Mammary epithelial cell (primary cell): ENCODE measurements around the gene SORCS3.

Experiments used
- EZH2 ChIP-seq: IDR thresholded peaks from 2 replicates; pipeline ENCODE4 v1.6.1; 2012; ENCODE audit warnings: low read length, inconsistent platforms, borderline replicate concordance
- TF ChIP-seq, protein P1 (sequence below), 2 donors: IDR thresholded peaks in 1 of 2; conservative IDR thresholded peaks in 1 of 2; 2 replicates each; pipeline ENCODE4 v1.5.1; 2011 to 2012; ENCODE audit warnings: inconsistent platforms in 2 of 2, low read length in 2 of 2, mild to moderate bottlenecking in 2 of 2, control low read depth in 1 of 2, low read depth in 1 of 2; ENCODE audit not compliant: insufficient read depth in 1 of 2; ENCODE audit errors: extremely low read depth in 1 of 2

DNA sequence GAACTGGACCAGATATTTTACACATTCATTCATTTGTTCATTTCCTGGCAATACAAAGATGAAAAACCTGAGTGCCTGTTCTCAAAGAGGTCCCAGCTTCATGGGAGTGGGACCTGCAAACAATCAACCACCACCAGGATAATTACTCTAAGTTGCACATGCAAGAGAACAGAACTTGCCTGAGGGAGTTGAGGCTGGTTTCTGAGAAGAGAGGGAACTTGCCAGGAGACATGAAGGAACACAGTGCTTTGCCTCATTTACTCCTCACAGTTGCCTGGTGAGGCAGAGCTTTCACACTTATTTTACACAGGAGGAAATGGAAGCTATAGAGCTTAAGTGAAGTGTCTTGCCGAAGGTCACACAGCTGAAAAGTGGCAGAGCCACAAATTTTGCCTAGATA, 170.1 kb downstream of the SORCS3 start:
- TF ChIP-seq, protein P1, sequence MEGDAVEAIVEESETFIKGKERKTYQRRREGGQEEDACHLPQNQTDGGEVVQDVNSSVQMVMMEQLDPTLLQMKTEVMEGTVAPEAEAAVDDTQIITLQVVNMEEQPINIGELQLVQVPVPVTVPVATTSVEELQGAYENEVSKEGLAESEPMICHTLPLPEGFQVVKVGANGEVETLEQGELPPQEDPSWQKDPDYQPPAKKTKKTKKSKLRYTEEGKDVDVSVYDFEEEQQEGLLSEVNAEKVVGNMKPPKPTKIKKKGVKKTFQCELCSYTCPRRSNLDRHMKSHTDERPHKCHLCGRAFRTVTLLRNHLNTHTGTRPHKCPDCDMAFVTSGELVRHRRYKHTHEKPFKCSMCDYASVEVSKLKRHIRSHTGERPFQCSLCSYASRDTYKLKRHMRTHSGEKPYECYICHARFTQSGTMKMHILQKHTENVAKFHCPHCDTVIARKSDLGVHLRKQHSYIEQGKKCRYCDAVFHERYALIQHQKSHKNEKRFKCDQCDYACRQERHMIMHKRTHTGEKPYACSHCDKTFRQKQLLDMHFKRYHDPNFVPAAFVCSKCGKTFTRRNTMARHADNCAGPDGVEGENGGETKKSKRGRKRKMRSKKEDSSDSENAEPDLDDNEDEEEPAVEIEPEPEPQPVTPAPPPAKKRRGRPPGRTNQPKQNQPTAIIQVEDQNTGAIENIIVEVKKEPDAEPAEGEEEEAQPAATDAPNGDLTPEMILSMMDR (conservative IDR thresholded peaks at IDR 0.05 in 1 of 2, IDR thresholded peaks at IDR 0.05 in 1 of 2; ENCODE audit: extremely low read depth in 1 of 2, insufficient read depth in 1 of 2, low read depth in 1 of 2, low read length in 2 of 2) = no peak
- TF ChIP-seq EZH2 = no peak
